PFSK-1 (cell line): ENCODE data around the gene GCM1.

Experiments used
- POLR2AphosphoS5 ChIP-seq: IDR thresholded peaks from 2 replicates; pipeline ENCODE4 v1.6.1; 2012; ENCODE audit warnings: low read depth, mild to moderate bottlenecking, control low read depth, low read length, moderate library complexity
- SIN3A ChIP-seq: IDR thresholded peaks from 2 replicates; pipeline ENCODE4 v1.6.1; 2012; ENCODE audit warnings: mild to moderate bottlenecking, low read length, moderate library complexity, borderline replicate concordance; ENCODE audit not compliant: insufficient read depth

DNA sequence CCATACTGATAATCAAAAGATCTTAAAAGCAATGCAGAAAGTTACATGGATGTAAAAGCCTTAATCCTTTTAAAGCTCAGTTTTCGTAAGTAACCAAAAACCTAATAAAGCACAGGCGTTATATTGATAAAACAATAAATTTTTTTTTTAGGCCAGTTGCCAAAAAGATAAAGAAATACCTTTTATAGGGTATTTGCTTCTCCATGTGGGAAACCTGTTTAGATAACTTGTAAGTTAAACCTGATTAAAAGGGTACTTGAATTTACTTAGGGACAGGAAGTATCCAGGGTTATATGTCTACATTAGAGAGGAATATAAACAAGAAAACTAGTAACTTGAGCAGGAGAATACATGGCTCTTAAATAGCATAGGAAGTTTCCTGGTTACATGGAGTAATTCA, 62.3 kb downstream of the GCM1 start:
- TF ChIP-seq POLR2AphosphoS5, result no peak
- TF ChIP-seq SIN3A, result no peak
